SK-N-MC (cell line): ENCODE results near the gene UROS.

Source experiments
- EZH2 ChIP-seq: fragments of 200-600 bp; sonication (generic); IDR thresholded peaks from one replicate; pipeline ENCODE4 v1.6.1; 2017; ENCODE audit warnings: antibody characterized with exemption
- FOXP2 ChIP-seq: optimal IDR thresholded peaks from 2 replicates; pipeline ENCODE3; 2011; ENCODE audit warnings: mild to moderate bottlenecking, moderate library complexity; ENCODE audit not compliant: insufficient read depth; ENCODE audit errors: extremely low read length, control extremely low read depth
- POLR2AphosphoS5 ChIP-seq: IDR thresholded peaks from 2 replicates; pipeline ENCODE4 v1.6.1; 2012; ENCODE audit warnings: mild to moderate bottlenecking, low read depth, low read length, borderline replicate concordance

DNA sequence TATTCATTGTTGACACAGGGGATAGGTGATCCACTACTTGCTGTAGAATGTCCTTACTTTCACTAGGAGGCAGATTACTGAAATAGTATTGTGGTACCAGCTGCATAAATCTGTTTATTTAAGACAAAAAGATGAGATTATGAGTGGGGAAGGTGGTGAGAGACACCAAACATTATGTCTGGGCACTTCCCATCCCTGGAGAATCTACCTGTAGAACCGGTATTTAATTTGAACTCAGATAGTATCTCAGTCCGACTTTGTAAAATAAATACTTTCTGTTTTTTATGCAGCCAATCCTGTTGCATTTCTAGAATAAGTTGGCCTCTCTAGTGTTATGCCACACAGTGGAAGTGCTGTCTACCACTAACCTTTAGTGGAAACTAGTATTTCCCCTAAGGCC, 13.7 kb upstream of the UROS start:
- TF ChIP-seq POLR2AphosphoS5 = no peak
- no peak for TF ChIP-seq FOXP2
- TF ChIP-seq EZH2 = no peak
